Prostate gland (tissue), 2 donors: ENCODE data around the gene RPL26.

Experiments
- CTCF ChIP-seq, 4 experiments: fragments of 200-600 bp in 2 of 4; fragments of 450-650 bp in 2 of 4; sonication (generic) in 2 of 4; IDR thresholded peaks; 1 replicate in 3 of 4; 2 replicates in 1 of 4; pipeline ENCODE4 v1.5.1; 2016 to 2019; ENCODE audit warnings: antibody characterized with exemption in 4 of 4, mild to moderate bottlenecking in 2 of 4, moderate library complexity in 2 of 4
- POLR2A ChIP-seq: fragments of 450-650 bp; IDR thresholded peaks from one replicate; pipeline ENCODE4 v1.6.1; 2016; ENCODE audit warnings: antibody characterized with exemption, mild to moderate bottlenecking
- POLR2AphosphoS5 ChIP-seq: sonication (generic); formaldehyde crosslinking; IDR thresholded peaks from one replicate; pipeline ENCODE4 v1.6.1; 2017; ENCODE audit warnings: antibody characterized with exemption

GRCh38 chr17:8413328-8413727, 30.3 kb upstream of the RPL26 start:
- TF ChIP-seq CTCF (IDR thresholded peaks at IDR 0.05) (no peak), POLR2A (no peak), POLR2AphosphoS5 (no peak)
